Measurements from ENCODE around the gene DIRAS2. TPM values are rescaled to one million over a fixed set of nuclear protein-coding genes. Genes with fewer than 3 reads are reported as not detected.

DIRAS2 gene
- 1 to 10 TPM in 1 of 5 donors, under 1 TPM in 1, not detected in 3; 0.43 to 1.1 TPM for total RNA-seq
- under 1 TPM; 0.10 to 0.46 (median 0.44) TPM for polyA plus RNA-seq
- long read RNA-seq, donor 1, full-length matches to known transcripts = 1 of 1 reads
- long read RNA-seq, donor 1, partial matches to known transcripts = 0 of 1 reads
- long read RNA-seq, donor 1, other reads (novel, unspliced or antisense) = 0 of 1 reads
- long read RNA-seq, donor 2 = 0 reads
- long read RNA-seq, donor 3, full-length matches to known transcripts = 1 of 1 reads
- long read RNA-seq, donor 3, partial matches to known transcripts = 0 of 1 reads
- long read RNA-seq, donor 3, other reads (novel, unspliced or antisense) = 0 of 1 reads
- long read RNA-seq, donor 4, full-length matches to known transcripts = 1 of 1 reads
- long read RNA-seq, donor 4, partial matches to known transcripts = 0 of 1 reads
- long read RNA-seq, donor 4, other reads (novel, unspliced or antisense) = 0 of 1 reads
- long read RNA-seq, donor 5, full-length matches to known transcripts = 1 of 1 reads
- long read RNA-seq, donor 5, partial matches to known transcripts = 0 of 1 reads
- long read RNA-seq, donor 5, other reads (novel, unspliced or antisense) = 0 of 1 reads
- long read RNA-seq, donor 6, full-length matches to known transcripts = 2 of 2 reads
- long read RNA-seq, donor 6, partial matches to known transcripts = 0 of 2 reads
- long read RNA-seq, donor 6, other reads (novel, unspliced or antisense) = 0 of 2 reads
- long read RNA-seq, donor 7, full-length matches to known transcripts = 1 of 1 reads
- long read RNA-seq, donor 7, partial matches to known transcripts = 0 of 1 reads
- long read RNA-seq, donor 7, other reads (novel, unspliced or antisense) = 0 of 1 reads
- long read RNA-seq, donor 8 = 0 reads
- long read RNA-seq, donor 9, full-length matches to known transcripts = 1 of 1 reads
- long read RNA-seq, donor 9, partial matches to known transcripts = 0 of 1 reads
- long read RNA-seq, donor 9, other reads (novel, unspliced or antisense) = 0 of 1 reads
- long read RNA-seq, donor 10, full-length matches to known transcripts = 1 of 1 reads
- long read RNA-seq, donor 10, partial matches to known transcripts = 0 of 1 reads
- long read RNA-seq, donor 10, other reads (novel, unspliced or antisense) = 0 of 1 reads

- H3K36me3 ChIP-seq = no peaks in the 10 kb centered on the region
- peaks cover 0 to 66% (median 13%) of the 10 kb centered on the region in 3 donors for H3K27me3 ChIP-seq
- H3K9me3 ChIP-seq = no peaks in the 10 kb centered on the region
- 6 to 14% (median 8%) methylated on average over 26 to 53 of the region's 53 CpGs for WGBS, 5 donors
- no peak within 1 kb of the TSS for H3K27ac ChIP-seq
- TF ChIP-seq EP300 (IDR thresholded peaks at IDR 0.05) (no peak), POLR2AphosphoS5 (IDR thresholded peaks at IDR 0.05) (peak in 2 of 3 donors; percentile 34), CTCF (IDR thresholded peaks at IDR 0.05) (peak in 3 of 7 experiments; percentile 28 to 55 (median 35))
- peak; percentile 67 to 90 for DNase-seq
- H3K4me3 ChIP-seq = peak within 1 kb of the TSS; percentile 25 to 50 (median 48)
- intact Hi-C loops (cut with DNase I; ENCODE audit: low total_unique reads) = no loop called here
- peaks cover 0 to 18% (median 12%) of the 10 kb centered on the region in 4 donors for H3K4me1 ChIP-seq
Observed at GRCh38 chr9:90642570-90643539, at the start of gene DIRAS2. DIRAS2 (minus strand) TSS chr9:90642824; CDS start chr9:90613827, 28,997 bp downstream.

- H3K9me3 ChIP-seq = no peaks in the 10 kb centered on the region
- H3K27me3 ChIP-seq = no peaks in the 10 kb centered on the region
- no peaks in the 10 kb centered on the region for H3K36me3 ChIP-seq
- H3K4me1 ChIP-seq = peaks cover 0 to 6% (median 0%) of the 10 kb centered on the region in 4 donors
- no peak overlapping the region for H3K27ac ChIP-seq
- no peak for DNase-seq
- WGBS, 5 donors = 70 to 80% (median 79%) methylated on average over 5 of the region's 5 CpGs
- H3K4me3 ChIP-seq = no peak overlapping the region
- no peak for TF ChIP-seq EP300 (IDR thresholded peaks at IDR 0.05)
- TF ChIP-seq CTCF (IDR thresholded peaks at IDR 0.05) = no peak
- intact Hi-C loops (cut with DNase I; ENCODE audit: low total_unique reads) = no loop called here
Observed at GRCh38 chr9:90684736-90685135, 42.1 kb upstream of the DIRAS2 start.

- no peaks in the 10 kb centered on the region for H3K36me3 ChIP-seq
- DNase-seq = no peak
- intact Hi-C loops (cut with DNase I; ENCODE audit: low total_unique reads) = no loop called here
- 82 to 94% (median 88%) methylated on average over 1 of the region's 1 CpG for WGBS, 5 donors
- H3K4me1 ChIP-seq = peaks cover 0 to 6% (median 0%) of the 10 kb centered on the region in 4 donors
- no peak for TF ChIP-seq CTCF (IDR thresholded peaks at IDR 0.05)
- no peak for TF ChIP-seq POLR2AphosphoS5 (IDR thresholded peaks at IDR 0.05)
- TF ChIP-seq POLR2A (IDR thresholded peaks at IDR 0.05) = no peak
- no peak for TF ChIP-seq EP300 (IDR thresholded peaks at IDR 0.05)
- no peak overlapping the region for H3K27ac ChIP-seq
- no peaks in the 10 kb centered on the region for H3K27me3 ChIP-seq
- no peak overlapping the region for H3K4me3 ChIP-seq
- H3K9me3 ChIP-seq = no peaks in the 10 kb centered on the region
Observed at GRCh38 chr9:90684106-90684505, 41.5 kb upstream of the DIRAS2 start.

Measured in stomach (tissue), 19 donors.